GM18909 (cell line): ENCODE results near the gene PRXL2B.
"Not testable (repeated sequence)": the region's sequence is repeated elsewhere in the genome, so short reads cannot be mapped to it uniquely, and the experiment has no call there.

Experiments used
- ATAC-seq: cut with Tn5 transposase; IDR thresholded peaks from one replicate; pipeline ENCODE4 v1.9.1; 2021; ENCODE audit warnings: mild to moderate bottlenecking; ENCODE audit not compliant: unreplicated experiment, poor library complexity

The PRXL2B gene

DNA sequence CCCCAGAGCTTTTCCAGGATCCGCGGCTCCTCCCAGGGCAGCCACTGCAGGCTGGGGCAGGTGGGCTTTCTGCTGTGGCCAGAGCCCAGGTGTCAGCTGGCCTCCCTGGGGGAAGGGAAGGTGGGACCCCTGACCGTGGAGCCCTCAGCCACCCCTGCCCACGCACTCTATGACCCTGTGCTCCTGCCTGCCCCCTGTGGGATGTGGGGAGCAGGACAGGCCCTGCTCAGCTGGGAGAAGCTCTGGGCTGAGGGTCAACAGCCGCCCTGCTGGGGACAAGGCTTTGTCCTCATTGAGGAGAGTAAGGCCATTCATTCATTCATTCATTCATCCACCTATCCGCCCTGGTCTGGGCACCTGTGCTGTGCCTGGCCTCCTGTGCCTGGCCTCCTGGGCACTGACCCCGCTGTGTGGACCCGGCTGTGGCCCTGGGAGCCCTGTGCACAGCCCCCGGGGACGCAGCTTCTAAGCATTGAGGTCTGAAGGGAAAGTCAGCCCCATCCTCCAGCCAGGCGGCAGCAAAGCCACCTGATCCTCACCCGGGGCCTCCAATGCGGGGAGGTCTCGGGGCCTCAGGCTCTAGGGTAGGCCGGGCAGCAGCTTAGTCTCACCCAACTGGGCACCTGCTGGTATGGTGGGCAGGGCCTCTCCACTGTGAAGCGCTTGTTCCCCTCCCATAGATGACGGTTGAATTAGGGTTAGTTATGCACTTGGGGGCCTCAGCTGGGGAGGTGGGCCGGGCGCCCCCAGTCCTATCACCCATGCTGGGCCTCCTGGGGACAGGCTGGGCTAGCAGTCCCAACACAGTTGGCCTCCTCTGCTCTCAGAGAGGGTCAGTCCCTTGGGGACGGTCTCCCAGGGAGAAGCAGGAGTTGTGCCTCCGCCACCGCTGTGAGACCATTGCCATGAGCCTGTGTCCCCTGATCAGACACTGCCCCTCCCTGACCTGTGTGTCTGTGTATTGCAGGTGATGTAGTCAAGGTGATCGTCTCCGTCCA lies 24.4 kb upstream of the PRXL2B start:
- no peak for ATAC-seq

DNA sequence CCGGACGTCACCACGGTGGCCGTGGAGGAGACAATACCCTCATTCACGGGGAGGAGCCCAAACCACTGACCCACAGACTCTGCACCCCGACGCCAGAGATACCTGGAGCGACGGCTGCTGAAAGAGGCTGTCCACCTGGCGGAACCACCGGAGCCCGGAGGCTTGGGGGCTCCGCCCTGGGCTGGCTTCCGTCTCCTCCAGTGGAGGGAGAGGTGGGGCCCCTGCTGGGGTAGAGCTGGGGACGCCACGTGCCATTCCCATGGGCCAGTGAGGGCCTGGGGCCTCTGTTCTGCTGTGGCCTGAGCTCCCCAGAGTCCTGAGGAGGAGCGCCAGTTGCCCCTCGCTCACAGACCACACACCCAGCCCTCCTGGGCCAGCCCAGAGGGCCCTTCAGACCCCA lies 23.4 kb upstream of the PRXL2B start:
- no peak for ATAC-seq

DNA sequence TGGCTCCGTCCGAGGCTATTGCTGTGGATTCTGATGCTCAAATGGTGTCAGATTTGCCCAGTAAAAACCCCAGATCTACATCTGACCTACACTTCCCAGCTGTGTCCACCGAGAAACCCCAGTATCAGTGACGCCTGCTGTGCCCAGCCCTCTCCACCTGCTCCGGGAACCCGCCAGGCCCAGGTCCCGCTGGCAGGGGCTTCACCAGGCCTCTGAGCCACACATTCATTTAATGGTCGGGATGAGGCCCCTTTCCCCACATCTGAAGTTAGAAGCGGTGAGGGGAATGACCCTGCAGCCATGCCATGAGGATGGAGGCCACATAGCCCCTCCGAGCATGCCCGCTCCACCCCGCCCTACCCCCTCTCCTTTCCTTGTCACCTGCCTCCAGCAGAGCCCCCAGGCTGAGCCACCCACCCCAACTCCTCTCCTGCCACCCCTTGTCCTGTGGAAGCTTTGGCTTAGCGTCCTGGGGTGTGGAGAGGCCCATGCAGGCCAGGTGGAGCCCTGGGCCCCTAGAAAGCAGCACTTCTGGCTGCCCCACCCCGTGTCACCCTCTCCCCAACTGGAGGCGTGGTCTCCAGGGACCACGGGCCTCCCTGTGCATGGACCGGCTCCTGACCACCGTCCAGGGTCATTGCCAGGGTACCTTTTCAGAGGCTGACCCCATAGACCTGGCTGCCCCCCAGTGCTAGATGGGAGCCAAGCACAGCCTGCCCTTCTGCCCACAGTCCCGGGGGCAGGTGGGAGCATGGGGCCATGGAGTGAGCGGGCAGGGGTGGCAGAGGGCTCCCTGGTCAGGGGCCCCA lies 22.4 kb upstream of the PRXL2B start:
- ATAC-seq: no peak

GRCh38 chr1:2564815-2565374 lies 21.7 kb upstream of the PRXL2B start:
- ATAC-seq: no peak

DNA sequence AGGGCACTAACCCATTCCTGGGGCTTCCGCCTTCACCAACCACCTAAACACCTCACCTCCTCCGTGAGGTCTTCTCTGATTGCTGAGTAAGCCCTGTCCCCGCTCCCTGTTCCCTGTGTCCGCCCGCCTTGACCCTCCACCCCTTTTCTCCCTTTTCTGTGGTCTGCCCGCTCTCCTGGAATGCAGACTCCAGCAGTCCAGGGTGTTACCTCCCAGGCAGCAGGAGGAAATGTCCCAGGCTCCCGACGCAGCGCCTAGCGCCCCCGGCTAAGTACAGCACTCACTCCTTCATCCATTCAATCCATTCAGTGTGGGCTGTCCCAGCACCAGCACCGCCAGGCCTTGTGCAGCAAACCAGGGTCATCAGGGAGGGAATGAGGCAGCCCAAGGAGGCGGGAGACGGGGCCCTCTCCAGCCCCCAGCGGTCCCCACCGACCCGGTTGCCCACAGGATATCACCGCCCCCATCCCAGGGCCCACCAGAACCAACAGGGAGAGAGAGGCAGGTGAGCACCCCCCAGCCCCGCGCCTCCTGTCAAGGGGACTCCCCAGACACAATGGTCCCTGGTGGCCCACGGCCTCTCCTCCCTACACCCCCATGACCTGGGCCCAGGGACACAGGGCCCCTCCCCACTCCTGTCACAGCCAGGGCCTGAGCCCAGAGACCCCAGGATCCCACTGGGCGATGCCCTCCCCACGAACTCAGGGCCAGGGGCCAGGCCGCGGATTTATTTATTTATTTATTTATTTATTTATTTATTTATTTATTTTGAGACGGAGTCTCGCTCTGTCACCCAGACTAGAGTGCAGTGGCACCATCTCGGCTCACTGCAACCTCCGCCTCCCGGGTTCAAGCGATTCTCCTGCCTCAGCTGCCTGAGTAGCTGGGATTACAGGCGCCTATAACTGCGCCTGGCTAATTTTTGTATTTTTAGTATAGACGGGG lies 20.2 kb upstream of the PRXL2B start:
- ATAC-seq: no peak

DNA sequence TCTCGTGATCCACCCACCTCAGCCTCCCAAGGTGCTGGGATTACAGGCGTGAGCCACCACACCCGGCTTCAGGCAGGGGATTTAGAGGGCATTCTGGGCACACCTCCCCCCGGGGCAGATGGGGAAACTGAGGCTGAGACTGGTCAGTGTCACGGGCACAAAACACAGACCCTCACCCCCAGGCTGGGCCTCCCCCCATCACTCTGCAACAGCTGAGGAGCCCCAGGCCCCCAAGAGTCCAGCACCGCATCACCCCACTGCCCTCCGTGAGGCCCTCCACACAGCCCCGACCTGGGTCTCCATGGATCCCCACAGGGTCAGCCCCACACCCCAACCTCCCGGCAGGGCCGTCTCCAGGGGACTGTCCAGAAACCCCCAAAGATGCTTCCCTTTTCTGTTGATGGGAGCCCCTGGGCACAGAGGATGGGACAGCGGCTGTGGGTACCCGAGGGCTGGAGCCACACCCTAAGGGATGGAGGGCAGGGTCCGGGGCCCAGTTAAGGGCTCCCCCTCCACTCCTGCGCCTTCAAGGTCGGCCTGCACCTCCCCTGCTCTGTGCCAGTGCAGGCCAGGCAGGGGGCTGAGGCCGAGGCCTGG lies 19.4 kb upstream of the PRXL2B start:
- no peak for ATAC-seq

- not testable (repeated sequence) for ATAC-seq
Measured at GRCh38 chr1:2568187-2568816, 18.3 kb upstream of the PRXL2B start.

DNA sequence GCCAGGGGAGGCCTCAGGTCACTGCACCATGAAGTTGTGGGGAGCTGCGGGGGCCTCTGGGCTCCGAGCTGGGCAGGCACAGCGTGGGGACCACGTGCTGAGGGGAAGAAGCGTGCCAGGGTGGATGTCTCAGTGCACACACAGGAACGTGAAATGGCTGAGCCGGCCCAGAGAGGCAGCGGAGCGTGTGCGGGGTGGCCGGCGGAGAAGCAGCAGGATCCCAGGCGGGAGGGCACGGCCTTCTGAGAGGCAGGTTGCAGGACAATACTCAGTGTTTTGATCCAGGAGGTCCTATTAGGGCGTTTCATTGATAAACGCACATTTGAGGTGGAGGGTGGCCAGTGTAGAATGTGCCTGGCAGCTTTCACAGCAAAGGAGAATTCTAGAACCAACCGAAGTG lies 17.5 kb upstream of the PRXL2B start:
- ATAC-seq: no peak

- not testable (repeated sequence) for ATAC-seq
Measured at GRCh38 chr1:2569703-2570102, 16.9 kb upstream of the PRXL2B start.

DNA sequence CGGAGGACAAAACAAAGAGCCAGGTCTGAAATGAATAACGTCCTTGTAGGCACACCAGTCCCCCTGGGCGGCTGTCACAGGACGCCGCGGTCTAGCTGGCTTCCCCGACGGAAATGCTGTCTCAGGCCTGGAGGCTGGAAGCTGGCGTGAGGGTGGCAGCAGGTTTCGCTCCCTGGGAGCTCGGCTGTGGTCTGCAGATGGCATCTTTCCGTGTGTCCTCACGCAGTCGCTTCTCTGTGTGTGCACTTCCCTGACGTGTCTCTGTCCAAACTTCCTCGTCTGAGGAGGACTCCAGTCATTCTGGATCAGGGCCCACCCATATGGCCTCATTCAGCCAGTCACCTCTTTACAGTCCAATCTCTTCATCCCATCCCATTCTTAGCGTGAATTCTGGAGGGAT lies 16.2 kb upstream of the PRXL2B start:
- ATAC-seq: no peak

DNA sequence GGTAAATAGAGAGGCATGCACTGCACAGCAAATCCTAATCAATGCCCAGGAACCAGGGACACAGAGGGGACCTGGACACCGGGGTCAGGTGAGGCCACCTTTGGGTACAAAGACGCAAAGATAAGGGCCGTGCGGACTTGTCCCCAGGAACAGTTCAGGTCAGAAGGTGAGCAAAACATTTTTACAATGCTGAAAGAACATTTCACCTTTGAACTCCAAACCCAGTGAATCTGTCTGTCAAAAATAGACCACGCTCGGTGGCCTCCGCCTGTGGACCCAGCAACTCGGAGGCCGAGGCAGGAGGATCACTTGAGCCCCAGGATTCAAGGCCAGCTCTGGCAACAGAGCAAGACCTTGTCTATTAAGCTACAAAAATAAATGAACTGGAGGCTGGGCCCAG lies 15.2 kb upstream of the PRXL2B start:
- no peak for ATAC-seq

GRCh38 chr1:2573250-2573920 lies 13.2 kb upstream of the PRXL2B start:
- ATAC-seq: no peak

DNA sequence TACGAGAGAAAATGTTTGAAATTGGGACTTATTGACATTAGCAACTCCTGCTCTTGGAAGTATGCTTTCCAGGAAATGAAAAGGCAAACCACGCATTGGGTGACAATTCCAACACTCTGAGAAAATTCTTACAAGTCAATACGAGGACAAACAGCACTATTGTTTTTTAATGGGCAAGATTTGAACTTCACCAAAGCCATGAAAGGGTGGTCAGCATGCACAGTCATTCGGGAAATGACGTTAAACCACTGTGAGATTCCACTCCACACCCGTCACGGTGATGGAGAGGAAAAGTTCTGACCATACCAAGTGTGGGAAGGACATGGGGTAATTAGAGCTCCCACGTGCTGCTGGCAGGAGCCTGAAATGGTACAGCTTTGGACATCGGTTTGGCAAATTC lies 12.2 kb upstream of the PRXL2B start:
- ATAC-seq: no peak

- no peak for ATAC-seq
Measured at GRCh38 chr1:2575801-2576663, 10.5 kb upstream of the PRXL2B start.

DNA sequence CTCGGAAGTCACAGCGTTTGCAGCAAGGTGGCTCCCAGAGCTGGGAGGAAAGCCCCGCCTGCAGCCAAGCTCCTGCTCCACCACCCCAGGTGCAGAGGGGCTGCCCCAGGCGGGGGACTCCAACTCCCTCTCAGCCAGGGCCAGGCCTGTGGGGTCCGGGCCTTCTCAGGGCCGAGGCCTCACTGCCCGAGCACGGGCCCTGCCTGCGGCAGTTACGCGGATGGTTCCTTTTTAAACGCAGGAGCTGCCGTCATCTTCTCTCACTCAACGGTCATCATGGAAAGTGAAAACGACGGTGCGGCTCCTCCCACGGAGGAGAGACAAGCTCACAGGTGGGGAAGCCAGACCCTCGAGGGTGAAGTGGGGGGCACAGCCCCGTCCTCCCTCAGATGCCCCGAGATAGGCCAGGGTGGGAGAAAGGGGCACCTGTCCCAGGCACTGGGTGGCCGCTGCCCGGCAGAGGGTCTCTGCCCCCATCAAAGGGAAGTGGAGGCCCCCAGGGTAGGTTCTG lies 9.0 kb upstream of the PRXL2B start:
- ATAC-seq: peak; percentile 53

DNA sequence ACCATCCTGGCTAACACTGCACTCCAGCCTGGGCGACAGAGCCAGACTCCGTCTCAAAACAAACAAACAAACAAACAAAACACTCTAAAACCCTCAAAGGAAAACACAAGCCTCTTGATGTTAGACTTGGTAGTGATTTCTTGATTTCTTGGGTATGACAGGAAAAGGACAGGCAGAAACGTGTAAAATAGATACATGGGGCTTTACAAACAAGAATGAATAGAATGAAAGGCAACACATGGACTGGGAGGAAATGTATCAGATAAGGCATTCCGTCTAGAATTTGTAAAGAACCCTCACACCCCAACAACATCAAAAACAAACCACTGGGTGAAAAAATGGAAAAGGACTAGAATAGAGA lies 7.8 kb upstream of the PRXL2B start:
- ATAC-seq: no peak

GRCh38 chr1:2580691-2581090 lies 5.9 kb upstream of the PRXL2B start:
- ATAC-seq: no peak
